HepG2 (cell line): Measurements from ENCODE around the gene CUL2. TPM values are rescaled to one million over a fixed set of nuclear protein-coding genes. Genes with fewer than 3 reads are reported as not detected.

Experiments
- ATF1 ChIP-seq: IDR thresholded peaks from 2 replicates; pipeline ENCODE4 v1.6.1; 2016; ENCODE audit warnings: mild to moderate bottlenecking, control low read depth
- CBX1 ChIP-seq: IDR thresholded peaks from one replicate; pipeline ENCODE4 v1.6.1; 2016; ENCODE audit warnings: antibody characterized with exemption, low read depth
- FLYWCH1 ChIP-seq: sonication (generic); formaldehyde crosslinking; IDR thresholded peaks from 2 replicates; pipeline ENCODE4 v1.8.1; 2023; ENCODE audit warnings: mild to moderate bottlenecking, missing genetic modification reagents
- KDM6A ChIP-seq: IDR thresholded peaks from 2 replicates; pipeline ENCODE4 v1.6.1; 2016; ENCODE audit warnings: low read depth
- KMT2B ChIP-seq: IDR thresholded peaks from 2 replicates; pipeline ENCODE4 v1.6.1; 2016; ENCODE audit warnings: missing genetic modification reagents, missing compliant biosample characterization
- MTERF4 ChIP-seq: sonication (generic); formaldehyde crosslinking; IDR thresholded peaks from 2 replicates; pipeline ENCODE4 v1.8.0; 2023; ENCODE audit warnings: mild to moderate bottlenecking, missing genetic modification reagents
- MXD3 ChIP-seq: IDR thresholded peaks from 2 replicates; pipeline ENCODE4 v1.6.1; 2016; ENCODE audit warnings: mild to moderate bottlenecking, missing biosample characterization, missing genetic modification reagents
- MYNN ChIP-seq: sonication (generic); formaldehyde crosslinking; IDR thresholded peaks from 2 replicates; pipeline ENCODE4 v1.4.0; 2020; ENCODE audit warnings: mild to moderate bottlenecking, low read depth, missing genetic modification reagents
- NCOA1 ChIP-seq: sonication (generic); formaldehyde crosslinking; IDR thresholded peaks from 2 replicates; pipeline ENCODE4 v1.9.0; 2021; ENCODE audit warnings: missing genetic modification reagents
- PTBP1 ChIP-seq: fragments of 200-400 bp; formaldehyde crosslinking; IDR thresholded peaks from 2 replicates; pipeline ENCODE4 v1.6.1; 2018; ENCODE audit warnings: low read length, low read depth; ENCODE audit not compliant: poor library complexity, severe bottlenecking
- RFX5 ChIP-seq: IDR thresholded peaks from 2 replicates; pipeline ENCODE4 v1.6.1; 2011; ENCODE audit warnings: low read depth, low read length, improper control_type of control experiment
- STAT6 ChIP-seq: sonication (generic); formaldehyde crosslinking; IDR thresholded peaks from 2 replicates; pipeline ENCODE4 v1.4.0; 2020; ENCODE audit warnings: missing genetic modification reagents, mild to moderate bottlenecking, borderline replicate concordance
- TEAD2 ChIP-seq: sonication (generic); formaldehyde crosslinking; IDR thresholded peaks from 2 replicates; pipeline ENCODE4 v1.9.0; 2021; ENCODE audit warnings: missing genetic modification reagents
- ZFYVE20 ChIP-seq: sonication (generic); formaldehyde crosslinking; IDR thresholded peaks from 2 replicates; pipeline ENCODE4 v1.8.0; 2023; ENCODE audit warnings: low read depth, mild to moderate bottlenecking, moderate library complexity, missing genetic modification reagents, borderline replicate concordance
- ZNF143 ChIP-seq: sonication (generic); formaldehyde crosslinking; IDR thresholded peaks from 2 replicates; pipeline ENCODE4 v1.4.0; 2020; ENCODE audit warnings: missing genetic modification reagents
- ZNF3 ChIP-seq: IDR thresholded peaks from 2 replicates; pipeline ENCODE4 v1.7.0; 2017; ENCODE audit warnings: inconsistent platforms
- ZNF30 ChIP-seq: sonication (generic); formaldehyde crosslinking; IDR thresholded peaks from 2 replicates; pipeline ENCODE4 v1.5.0; 2020; ENCODE audit warnings: mild to moderate bottlenecking, missing genetic modification reagents
- ZNF335 ChIP-seq: sonication (generic); formaldehyde crosslinking; IDR thresholded peaks from 2 replicates; pipeline ENCODE4 v1.4.0; 2020; ENCODE audit warnings: missing genetic modification reagents
- ZNF503 ChIP-seq: sonication (generic); formaldehyde crosslinking; IDR thresholded peaks from 2 replicates; pipeline ENCODE4 v1.4.0; 2020; ENCODE audit warnings: missing genetic modification reagents
- ZNF598 ChIP-seq: sonication (generic); formaldehyde crosslinking; IDR thresholded peaks from 2 replicates; pipeline ENCODE4 v1.5.1; 2020; ENCODE audit warnings: mild to moderate bottlenecking, missing genetic modification reagents, borderline replicate concordance
- polyA plus RNA-seq, 8 experiments: library from polyadenylated mRNA; depleted of rRNA in 3 of 8; stranded (reverse) in 7 of 8; unstranded in 1 of 8; fragments of >200 nt; fragmentation: Illumina TruSeq in 4 of 8; extraction: Trizol in 4 of 8; gene quantifications; 2 replicates each; pipeline versions ENCODE4 v1.2.1 to v1.2.3, GENCODE V29; 2011 to 2016; ENCODE audit warnings: low read depth in 4 of 8, missing spikeins in 1 of 8, mixed read lengths in 1 of 8; ENCODE audit not compliant: insufficient read depth in 1 of 8
- total RNA-seq, 5 experiments: library from RNA; depleted of rRNA; stranded (reverse); fragments of >200 nt; fragmentation: Illumina TruSeq; extraction: Trizol; gene quantifications; 2 replicates each; pipeline ENCODE4 v1.2.3, GENCODE V29; 2016; ENCODE audit warnings: low read depth in 1 of 5

The CUL2 gene
- total and polyA plus RNA-seq, 2 of the 13 experiments (the other 11 are each of a cell fraction or from before 2014, with no cell fraction given): 9.6 to 33.1 TPM

GRCh38 chr10:35126530-35127288, 36.6 kb upstream of the CUL2 start, which contains the start of gene CREM (continued):
- TF ChIP-seq STAT6 (CRISPR knock-in tag) (no peak; the same call in 1 of the 2 replicates), NCOA1 (CRISPR knock-in tag) (no peak), PTBP1 (no peak), RFX5 (peak; percentile 69), ZNF503 (CRISPR knock-in tag) (no peak; the same call in 1 of the 2 replicates), KMT2B (CRISPR knock-in tag) (peak; percentile 59; the same call in 1 of the 2 replicates), FLYWCH1 (CRISPR knock-in tag) (0 out of 2 replicates have a peak, but pooled peaks have one; percentile 23), MXD3 (CRISPR knock-in tag) (peak; percentile 37), ZFYVE20 (no peak), ZNF598 (CRISPR knock-in tag) (no peak), ZNF30 (CRISPR knock-in tag) (no peak), KDM6A (CRISPR knock-in tag) (no peak), CBX1 (peak; percentile 9), ZNF143 (CRISPR knock-in tag) (peak; percentile 2; the same call in 1 of the 2 replicates), ATF1 (peak; percentile 81), MTERF4 (CRISPR knock-in tag) (no peak), ZNF335 (CRISPR knock-in tag) (no peak), ZNF3 (CRISPR knock-in tag) (no peak), TEAD2 (CRISPR knock-in tag) (no peak), MYNN (0 out of 2 replicates have a peak, but pooled peaks have one; percentile 35)
